HG02938 (cell line): Measurements from ENCODE around the gene CAPZB.
"Not testable (repeated sequence)": the region's sequence is repeated elsewhere in the genome, so short reads cannot be mapped to it uniquely, and the experiment has no call there.

ENCODE experiments used
- ATAC-seq: cut with Tn5 transposase; IDR thresholded peaks from one replicate; pipeline ENCODE4 v1.9.1; 2021; ENCODE audit warnings: mild to moderate bottlenecking, moderate library complexity; ENCODE audit not compliant: unreplicated experiment

CAPZB gene

DNA sequence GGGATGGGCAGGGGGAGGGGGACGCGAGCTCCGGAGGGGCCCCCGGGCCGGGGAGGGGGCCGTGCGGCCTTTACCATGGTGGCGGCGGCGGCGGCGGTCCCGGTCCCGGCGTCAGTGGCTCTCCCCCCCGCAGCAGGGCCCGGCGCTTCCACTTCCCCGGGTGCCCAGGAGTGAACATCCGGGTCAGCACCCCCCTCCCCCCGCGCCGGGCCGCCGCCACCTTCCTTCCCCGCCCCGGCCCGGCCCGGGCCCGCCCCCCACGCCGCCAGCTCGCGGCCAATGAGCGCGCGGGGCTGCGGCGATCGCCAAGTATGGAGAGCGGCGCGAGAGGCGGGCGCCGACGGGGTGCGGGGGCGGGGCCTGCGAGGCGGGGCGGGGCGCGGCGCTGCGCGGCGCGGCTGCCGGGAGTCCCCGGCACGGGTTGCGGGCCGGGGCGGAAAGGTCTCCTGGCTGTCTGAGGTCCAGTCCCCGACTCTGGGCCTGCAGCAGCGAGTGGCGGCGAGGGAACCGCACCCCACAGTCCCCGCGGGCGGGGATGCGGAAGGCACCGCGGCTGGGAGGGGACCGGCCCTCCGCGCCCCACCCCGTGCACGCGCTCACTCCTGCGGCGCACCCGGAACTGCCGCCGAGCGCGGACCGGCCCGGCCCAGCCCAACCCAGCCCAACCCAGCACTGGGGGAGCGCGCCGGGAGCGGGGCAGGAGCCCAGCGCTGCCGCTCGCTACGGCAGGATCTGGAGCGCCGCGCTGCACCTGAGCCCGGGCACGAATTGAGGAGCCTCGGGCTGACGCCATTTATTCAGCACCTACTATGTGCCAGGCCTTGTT lies at the start of gene CAPZB:
CAPZB (minus strand) TSS at position 178 of the 826 bp plus-strand sequence; CDS start at position 77, 101 bp downstream.
- peak; percentile 65 for ATAC-seq

- ATAC-seq, result no peak
Observed at GRCh38 chr1:19534281-19534680, 48.9 kb upstream of the CAPZB start.

GRCh38 chr1:19533626-19534025 lies 48.3 kb upstream of the CAPZB start:
- ATAC-seq, result no peak

GRCh38 chr1:19532519-19532918 lies 47.2 kb upstream of the CAPZB start:
- no peak for ATAC-seq

DNA sequence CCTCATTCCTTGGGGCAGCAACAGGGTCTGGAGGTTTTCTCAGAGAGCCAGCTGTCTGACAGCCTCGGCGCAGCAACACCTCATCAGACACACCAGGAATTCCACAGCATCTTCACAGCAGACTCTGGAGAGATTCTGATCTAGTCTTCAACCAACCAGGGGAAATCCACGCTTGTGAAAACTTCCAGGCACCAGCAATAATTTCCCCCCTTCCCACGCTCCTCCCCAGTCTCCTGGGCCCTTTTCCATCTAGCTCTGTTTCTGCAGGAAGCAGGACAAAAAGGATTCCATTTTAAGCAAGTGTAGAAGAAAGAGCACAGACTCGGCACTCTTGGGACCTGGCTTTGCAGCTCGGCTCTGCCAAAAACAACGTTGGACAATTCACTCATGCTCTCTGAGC lies 44.3 kb upstream of the CAPZB start:
- no peak for ATAC-seq

DNA sequence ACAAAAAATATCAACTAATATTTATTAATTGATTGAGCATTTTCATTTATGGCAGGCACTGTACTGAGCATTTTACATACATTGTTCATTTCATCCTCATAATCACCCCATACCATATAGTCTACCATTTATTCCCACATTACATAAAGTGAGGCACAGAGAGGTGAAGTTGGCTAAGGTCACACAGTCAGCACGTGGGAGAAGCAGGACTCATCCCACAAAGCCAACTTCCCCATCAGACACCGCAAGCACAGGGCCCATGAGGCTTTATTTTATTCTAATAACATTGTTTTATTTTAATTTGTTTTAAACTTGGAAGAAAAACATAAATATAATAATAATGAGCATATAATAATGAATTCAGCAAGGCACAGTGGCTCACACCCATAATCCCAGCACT lies 43.1 kb upstream of the CAPZB start:
- no peak for ATAC-seq

GRCh38 chr1:19525607-19526545 lies 40.5 kb upstream of the CAPZB start:
- ATAC-seq, result no peak

DNA sequence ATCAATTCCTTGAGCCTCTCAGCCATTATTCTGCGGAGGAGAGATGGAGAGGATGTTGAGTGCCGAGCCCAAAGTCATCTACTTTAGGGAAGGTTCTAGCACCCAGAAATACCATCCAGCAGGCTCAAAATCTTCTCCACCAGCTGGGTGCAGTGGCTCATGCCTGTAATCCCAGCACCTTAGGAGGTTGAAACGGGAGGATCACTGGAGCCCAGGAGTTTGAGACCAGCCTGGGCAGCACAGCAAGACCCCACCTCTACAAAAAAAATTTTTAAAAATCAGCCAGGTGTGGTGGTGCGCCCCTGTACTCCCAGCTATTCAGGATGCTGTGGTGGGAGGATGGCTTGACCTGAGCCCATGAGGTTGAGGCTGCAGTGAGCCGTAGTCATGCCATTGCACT lies 39.5 kb upstream of the CAPZB start:
- ATAC-seq, result no peak

DNA sequence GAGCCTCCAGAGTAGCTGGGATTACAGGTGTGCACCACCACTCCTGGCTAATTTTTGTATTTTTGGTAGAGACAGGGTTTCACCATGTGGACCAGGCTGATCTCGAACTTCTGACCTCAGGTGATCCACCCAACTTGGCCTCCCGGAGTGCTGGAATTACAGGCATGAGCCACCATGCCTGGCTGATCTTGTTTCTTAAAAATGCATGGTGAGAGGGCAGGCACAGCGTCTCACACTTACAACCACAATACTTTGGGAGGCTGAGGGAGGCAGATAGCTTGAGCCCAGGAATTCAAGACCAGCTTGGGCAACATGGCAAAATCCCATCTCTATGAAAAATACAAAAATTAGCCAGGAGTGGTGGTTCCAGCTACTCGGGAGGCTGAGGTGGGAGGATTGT lies 37.2 kb upstream of the CAPZB start:
- ATAC-seq, result not testable (repeated sequence)

- no peak for ATAC-seq
Observed at GRCh38 chr1:19521411-19521810, 36.1 kb upstream of the CAPZB start.

GRCh38 chr1:19517017-19517416 lies 31.7 kb upstream of the CAPZB start:
- ATAC-seq, result no peak

DNA sequence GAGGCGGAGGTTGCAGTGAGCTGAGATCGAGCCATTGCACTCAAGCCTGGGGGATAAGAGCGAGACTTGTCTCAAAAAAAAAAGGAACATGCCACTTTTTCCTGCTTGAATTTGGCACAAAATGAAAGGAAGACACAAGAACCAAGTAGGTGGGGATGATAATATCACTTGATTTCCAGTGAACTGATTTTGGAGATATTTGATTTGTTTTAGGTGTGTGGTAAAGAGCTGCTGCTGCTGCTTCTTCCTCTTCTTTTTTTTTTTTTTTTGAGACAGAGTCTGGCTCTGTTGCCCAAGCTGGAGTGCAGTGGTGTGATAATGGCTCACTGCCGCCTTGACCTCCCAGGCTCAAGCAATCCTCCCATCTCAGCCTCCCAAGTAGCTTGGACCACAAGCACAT lies 29.9 kb upstream of the CAPZB start:
- ATAC-seq, result no peak

- no peak for ATAC-seq
Observed at GRCh38 chr1:19514391-19514831, 29.1 kb upstream of the CAPZB start.

- no peak for ATAC-seq
Observed at GRCh38 chr1:19512545-19512944, 27.2 kb upstream of the CAPZB start.

DNA sequence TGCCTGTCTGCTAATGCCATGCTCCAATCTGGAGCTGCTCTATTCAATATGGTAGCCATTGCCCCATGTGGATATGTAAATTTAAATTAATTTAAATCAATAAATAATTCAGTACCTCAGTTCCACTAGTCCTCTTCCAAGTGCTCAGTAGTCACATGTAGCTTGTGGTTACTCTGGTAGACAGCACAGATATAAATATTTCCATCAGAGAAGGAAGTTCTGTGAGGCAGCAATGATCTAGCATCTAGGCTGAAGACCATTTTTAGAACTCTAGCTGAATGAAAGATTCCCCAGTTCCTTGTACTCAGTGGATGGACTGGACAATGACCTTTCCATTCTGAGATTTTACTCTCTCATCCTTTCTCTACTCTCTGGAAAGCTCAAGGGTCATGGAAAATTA lies 25.8 kb upstream of the CAPZB start:
- no peak for ATAC-seq

- not testable (repeated sequence) for ATAC-seq
Observed at GRCh38 chr1:19509647-19510046, 24.3 kb upstream of the CAPZB start.

GRCh38 chr1:19507516-19507915 lies 22.2 kb upstream of the CAPZB start:
- no peak for ATAC-seq

GRCh38 chr1:19505693-19506457 lies 20.5 kb upstream of the CAPZB start:
- no peak for ATAC-seq

DNA sequence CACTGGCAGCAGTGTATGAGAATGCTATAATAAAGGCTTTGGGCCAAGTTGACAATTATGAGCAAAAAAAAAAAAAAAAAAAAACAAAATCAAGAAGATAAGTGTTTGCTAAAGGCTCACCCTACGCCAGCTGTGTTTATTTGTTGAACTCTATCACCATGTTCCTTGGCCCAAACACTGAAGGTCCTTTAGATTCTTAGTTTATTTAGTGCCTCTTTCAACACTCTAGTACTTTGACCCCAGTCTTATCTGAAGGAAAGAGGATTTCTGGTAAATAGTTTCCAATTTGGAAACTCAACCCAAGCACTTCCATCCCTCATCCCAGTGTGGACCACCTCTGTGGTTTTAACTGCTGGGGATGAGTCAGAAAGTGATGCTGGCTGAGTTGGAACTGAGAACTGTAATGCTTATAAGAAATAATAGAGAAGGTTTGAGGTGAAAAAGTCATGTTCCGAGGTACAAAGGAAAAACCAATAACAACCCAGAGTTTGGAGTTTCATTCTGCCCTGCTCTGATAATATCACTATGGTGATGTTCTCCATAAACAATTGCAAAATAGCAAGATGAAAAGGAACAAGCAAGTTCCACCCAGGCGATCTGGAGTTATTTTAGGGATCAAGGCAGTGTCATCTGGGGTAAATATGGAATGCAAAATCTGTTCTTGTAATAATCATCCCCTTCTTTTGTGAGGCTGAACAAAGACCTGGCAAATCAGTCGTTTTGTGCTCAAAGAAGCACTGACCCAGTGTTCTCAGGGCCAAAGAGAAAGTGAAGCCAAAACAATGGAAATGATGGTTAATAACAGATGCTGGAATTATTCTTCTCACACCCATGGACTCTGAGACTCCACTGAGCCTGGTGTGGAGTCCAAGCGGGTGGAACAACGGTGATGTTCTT lies 19.7 kb upstream of the CAPZB start:
- no peak for ATAC-seq

GRCh38 chr1:19502284-19502683 lies 16.9 kb upstream of the CAPZB start:
- ATAC-seq, result not testable (repeated sequence)
